Activated T-cell treated with anti-CD3 and anti-CD28 coated beads for 1 hour (primary cell): ENCODE data around the gene CHCHD10.

Experiments
- DNase-seq: peaks from one replicate; pipeline ENCODE4 v3.0.0-alpha.2; 2020; ENCODE audit warnings: low read depth

The CHCHD10 gene

DNA sequence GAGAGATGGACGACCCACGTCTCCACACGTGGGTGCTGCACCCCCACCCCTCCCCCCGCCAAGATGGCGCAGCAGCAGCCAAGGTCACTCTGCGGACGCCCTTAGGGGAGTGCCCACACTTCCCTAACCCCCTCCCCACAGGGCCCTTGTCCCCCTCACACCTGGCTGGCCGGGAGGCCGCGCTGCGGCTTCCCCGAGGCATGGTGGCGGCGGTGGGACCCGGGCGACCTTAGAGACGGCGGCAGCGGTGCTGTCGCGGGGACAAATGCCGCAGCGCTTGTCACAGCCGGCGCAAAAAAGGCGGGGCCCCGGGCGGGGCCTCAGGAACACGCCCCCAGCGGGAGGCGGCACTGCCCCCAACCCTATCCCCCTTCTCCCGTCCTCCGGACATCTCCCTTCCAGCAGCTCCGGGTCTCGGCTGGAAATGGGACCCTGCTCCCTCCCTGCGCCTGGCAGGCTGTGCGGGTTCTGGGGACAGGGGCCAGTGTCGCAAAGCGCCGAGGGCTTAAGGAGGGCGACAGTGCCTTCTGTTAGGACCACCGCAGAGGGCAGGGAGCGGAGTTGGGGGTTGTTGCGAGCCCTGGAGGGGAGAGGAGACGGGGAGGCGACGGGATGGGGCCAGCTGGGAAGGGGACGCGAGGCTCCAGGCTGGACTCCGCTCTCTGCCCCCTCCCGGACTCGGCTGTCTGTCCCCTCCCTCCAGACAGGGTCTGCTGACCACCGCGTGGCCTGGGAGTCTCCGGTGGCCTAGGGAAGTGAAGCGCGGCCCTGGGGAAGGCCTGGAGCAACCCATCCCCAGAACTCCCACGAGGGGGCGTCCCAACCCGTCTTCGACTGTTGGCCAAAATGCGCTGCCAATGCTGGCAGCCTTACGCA, at the start of gene CHCHD10:
CHCHD10 (minus strand) TSS at position 300 of the 876 bp plus-strand sequence; CDS start at position 202, 98 bp downstream.
- peak; percentile 70 for DNase-seq

- no peak for DNase-seq
These were observed 49.4 kb upstream of the CHCHD10 start for GRCh38 chr22:23817146-23817545.

DNA sequence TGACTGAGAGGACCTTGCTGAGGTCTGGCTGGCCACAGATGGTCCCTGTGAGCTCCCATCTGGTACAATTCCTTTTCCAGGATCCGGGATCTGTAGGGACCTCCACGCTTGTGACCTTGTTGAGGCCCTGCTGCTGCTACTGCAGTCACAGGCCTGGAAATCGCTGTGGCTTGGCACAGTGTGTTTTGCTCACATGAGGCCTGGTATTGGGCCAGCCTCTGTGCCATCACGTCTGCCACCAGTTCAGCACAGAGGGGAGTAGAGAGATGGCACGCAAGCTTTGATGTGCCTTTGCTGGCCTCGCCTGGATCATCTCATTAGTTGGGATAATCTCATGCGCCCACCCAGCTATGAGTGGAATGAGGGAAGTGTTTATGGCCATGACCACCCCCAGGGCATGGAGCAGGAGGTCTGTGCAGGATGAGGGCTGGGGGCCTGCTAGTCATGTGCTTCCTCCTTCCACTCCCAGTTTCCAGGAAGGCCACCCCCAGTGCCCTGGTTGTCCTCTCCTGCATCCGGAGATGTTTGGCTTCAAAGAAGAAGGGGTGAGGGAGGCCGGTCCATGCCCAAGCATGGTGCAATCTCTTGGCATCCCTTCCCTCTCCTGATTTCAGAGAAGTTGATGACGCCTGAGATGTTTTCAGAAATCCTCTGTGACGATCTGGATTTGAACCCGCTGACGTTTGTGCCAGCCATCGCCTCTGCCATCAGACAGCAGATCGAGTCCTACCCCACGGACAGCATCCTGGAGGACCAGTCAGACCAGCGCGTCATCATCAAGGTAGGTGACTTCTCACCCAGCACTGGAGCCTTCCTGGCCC, 48.6 kb upstream of the CHCHD10 start:
- DNase-seq: no peak

DNA sequence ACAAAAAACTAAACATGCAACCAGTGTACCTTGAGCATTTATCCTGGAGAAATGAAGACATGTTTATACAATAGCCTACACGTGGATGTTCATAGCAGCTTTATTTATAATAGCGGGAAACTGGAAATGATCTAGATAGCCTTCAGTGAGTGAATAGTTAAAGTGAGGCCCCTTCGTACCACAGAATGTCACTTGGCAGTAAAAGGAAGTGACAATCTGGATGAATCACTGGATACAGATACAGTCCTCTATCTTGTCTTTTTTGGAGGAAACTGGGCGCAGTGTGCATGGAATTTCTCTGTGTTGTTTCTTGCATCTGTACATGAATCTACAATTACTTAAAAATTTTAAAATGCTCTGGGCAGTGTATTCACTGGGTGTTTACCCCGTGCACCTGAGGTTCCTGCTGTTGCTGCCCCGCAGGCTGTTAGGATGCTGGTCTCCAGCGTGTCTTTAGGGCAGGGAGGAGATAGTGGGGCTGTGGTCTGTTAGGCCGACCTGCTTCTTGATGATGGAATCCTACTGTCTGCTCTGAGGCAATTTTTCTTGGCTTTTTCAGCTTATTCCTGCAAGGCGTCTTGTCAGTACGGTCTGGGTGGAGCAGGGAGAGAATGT, 47.9 kb upstream of the CHCHD10 start:
- DNase-seq: no peak

- DNase-seq: no peak
These were observed 44.6 kb upstream of the CHCHD10 start for GRCh38 chr22:23812378-23812777.

DNA sequence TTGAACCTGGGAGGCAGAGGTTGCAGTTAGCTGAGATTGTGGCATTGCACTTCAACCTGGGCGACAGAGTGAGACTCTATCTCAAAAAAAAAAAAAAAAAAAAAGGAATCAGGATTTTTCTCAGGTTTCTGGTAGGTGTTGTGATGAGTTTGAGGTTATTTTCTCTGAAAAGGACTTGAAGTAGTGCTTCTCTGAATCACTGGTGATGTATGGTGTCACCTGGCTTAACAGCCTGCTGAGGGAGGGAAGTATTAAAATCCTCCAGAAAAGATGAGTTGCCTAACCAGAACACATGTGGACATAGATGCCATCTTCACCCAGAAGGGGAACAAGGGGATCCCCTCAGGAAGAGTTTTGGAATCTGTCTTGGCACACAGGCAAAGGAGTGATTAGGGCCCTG, 39.1 kb upstream of the CHCHD10 start:
- no peak for DNase-seq

DNA sequence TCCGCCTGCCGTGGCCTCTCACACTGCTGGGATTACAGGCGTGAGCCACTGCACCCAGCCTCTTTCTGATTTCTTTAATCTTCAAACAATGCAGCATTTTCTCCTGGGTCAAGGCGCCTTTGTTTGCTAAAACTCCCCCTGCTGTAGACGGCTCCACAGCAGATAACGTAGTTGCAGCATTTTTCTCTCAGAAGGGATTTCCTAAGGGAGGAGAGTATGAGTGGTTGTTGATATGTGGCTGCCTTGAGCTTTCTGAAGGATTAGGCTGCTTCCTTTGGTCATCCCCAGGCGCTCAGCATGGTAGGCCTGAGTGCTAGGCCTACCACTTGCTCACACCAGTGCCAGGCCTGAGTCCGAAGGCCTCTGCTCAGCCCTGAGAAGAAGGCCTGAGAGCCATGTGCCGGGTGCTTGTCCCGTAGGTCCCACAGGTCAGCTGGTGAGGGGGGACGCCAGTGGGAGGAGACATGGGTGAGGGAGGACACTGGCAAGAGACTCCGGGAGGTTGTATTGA, 37.1 kb upstream of the CHCHD10 start:
- no peak for DNase-seq

- DNase-seq: no peak
These were observed 35.4 kb upstream of the CHCHD10 start for GRCh38 chr22:23803001-23803819.

DNA sequence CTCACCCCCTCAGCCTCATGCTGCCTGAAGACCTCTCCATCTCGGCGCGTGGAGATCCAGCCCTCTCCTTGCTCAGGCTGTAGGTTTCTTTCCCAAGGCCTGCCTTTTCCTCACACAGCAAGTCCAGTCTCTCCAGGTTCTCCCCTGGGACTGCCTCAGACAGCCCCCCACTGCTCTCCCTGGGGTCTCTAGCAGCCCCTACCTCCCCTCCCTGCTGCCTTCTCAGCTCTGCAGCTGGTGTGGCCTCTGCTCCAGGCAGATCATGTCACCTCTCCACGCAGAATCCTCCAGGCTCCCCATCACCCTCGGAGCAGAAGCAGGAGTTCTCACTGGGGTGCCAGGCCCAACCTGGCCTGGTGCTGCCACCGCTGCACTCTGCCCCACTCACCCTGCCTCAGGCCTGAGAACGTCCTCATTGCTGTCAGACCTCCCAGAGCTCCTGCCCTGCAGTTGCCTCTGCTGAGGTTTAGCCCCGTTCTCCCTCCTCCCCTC, 34.2 kb upstream of the CHCHD10 start:
- DNase-seq: no peak

DNA sequence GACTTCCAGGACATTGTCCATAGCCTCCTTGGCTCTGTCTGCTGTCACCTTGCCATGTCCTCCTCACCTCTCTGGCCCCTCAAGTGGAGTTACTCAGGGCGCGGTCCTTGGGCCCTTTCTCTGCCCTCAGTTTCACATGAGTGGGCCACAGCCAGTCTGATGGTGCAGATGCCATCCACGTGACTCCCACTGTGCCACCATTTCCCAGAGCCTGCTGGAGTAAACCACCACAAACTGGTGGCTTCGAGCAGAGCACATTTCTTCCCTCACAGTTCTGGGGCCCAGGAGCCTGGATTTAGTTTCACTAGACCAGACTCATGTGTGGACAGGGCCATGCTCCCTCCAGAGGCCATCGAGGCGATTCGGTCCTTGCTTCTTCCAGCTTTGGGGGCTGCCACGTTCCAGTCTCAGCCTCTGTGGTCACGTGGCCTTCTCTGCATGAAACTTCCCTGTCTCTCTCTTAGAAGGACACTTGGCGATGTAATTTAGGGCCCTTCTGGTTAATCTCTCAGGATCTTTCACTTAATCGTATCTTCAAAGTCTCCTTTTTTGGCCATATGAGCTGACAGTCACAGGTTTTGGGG, 33.6 kb upstream of the CHCHD10 start:
- no peak for DNase-seq

DNA sequence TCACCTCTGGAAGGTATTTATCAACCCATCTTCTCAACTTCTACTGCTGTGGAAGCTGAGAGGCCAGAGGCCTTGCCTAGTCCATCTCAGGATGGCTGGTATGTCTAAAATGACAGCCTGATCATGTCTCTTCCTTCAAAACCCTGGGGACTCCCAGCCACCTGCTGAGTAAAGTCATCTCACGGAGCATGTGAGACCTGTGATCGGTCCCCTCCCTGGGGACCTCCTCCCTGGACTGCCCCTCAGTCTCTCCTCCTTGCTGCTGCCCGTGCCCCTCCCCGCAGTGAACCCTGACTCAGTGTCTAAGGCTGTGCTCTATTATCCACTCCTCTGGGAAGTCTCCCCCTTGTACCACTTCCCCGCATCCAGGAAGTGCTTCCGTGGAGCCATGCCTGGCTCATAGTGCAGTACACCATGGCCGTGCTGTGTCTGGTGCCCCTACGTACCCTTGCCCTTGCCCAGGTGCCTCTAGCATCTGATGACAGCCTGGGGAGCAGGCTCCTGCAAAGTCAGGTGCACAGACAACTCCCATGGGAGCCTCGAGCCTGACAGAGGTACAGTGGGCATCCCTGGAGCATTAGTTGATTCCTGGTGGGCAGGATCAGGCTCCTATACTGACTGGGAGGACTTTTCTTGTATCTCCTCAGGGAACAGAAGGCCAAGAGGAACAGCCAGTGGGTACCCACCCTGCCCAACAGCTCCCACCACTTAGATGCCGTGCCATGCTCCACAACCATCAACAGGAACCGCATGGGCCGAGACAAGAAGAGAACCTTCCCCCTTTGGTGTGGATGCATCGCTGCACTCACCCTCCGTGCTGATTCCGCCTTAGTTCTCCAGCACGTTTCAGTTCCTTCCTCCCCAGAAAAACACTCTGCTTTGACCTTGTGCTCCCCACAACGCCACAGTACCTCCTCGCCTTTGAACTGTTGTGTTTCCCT, 32.8 kb upstream of the CHCHD10 start:
- DNase-seq: no peak

- no peak for DNase-seq
These were observed 28.7 kb upstream of the CHCHD10 start for GRCh38 chr22:23796461-23796860.

DNA sequence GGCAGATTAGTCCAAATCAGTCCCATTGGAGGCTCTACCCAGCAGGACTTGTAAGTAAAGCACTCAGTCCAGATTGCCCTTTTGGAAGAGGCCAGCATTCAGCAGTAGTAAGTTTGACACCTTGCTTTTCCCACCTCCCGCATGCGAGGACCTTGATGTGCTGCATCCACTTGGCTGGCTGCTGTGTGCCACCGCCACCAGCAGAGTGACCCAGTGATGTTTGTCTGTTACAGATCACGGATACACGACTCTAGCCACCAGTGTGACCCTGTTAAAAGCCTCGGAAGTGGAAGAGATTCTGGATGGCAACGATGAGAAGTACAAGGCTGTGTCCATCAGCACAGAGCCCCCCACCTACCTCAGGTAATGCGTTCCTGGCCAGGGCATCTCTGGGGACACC, 25.6 kb upstream of the CHCHD10 start:
- no peak for DNase-seq

DNA sequence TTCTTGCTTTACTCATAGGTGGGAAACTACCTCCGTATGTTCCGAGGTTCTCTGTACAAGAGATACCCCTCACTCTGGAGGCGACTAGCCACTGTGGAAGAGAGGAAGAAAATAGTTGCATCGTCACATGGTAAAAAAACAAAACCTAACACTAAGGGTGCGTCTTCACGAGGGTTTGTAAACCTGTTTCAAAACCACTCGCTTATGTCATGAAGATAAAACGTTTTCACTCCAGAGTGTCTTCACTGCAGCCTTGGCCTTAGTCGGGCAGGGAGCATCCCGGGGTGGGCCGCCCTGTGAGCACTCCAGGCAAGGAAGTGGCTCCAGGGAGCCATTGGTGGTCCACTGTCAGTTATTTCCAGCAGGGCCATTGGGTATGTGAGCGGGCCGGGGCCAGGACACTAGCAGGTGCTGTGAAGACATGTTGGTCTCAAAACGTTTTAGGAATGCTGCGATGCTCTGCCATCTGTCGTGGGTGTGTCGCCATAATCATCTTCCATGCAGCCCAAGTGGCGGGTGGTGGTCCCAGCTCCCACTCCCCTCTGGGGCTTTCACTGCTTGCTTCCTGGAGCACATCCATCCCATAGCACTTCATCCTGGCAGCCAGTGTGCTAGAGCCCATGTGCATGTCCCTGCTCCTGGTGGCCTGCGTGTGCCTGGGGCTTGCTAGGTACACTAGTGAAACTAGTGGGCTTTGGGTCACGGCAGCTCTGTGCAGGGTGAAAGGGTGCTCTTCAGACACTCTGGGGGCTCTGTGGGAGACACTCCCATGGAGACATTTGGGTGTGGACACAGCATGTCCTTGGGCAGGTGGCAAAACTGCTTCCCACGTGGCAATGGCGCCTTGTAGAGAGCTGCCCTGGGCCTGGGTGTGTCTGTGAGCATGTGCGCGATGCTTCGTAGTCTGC, 24.2 kb upstream of the CHCHD10 start:
- DNase-seq: no peak

- no peak for DNase-seq
These were observed 23.3 kb upstream of the CHCHD10 start for GRCh38 chr22:23790819-23791737.

DNA sequence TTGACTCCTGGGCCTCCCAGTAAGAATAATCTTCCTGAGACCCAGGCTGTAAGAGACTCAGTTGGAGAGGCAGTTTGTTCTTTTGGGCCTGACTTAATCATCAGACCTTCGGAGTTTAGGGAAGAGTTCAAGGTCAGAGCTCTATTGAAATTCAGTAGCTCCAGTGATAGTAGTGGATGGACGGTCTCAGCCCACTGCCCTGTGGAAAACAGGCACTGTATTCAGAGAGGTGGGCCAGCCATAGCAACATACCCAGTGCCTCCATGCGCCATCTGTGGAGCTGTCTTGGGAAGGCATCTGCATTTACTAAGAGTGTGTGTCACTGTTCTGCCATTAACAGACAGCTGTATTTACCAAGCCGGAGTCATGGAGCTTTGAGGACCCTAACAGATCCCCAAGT, 21.9 kb upstream of the CHCHD10 start:
- no peak for DNase-seq

- DNase-seq: no peak
These were observed 21.3 kb upstream of the CHCHD10 start for GRCh38 chr22:23789121-23789520.

- no peak for DNase-seq
These were observed 20.1 kb upstream of the CHCHD10 start for GRCh38 chr22:23787910-23788309.
